ENCODE data around the gene CEP112.

DNA sequence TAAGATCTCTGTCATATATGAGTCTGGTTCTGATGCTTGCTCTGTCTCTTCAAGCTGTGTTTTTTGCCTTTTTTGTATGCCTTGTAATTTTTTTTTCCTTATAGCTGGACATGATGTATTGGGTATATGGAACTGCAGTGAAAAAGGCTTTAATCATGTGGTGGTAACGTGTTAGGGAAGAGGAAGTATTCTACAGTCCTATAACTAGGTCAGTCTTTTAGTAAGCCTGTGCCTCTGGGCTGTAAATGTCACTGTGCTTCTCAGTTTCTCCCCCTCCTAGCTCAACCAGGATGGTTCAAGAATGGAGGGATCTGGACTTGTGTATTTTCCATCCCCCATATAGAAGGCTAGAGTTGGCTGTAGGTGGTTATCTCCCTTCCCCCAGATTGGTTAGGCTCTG is 428.1 kb downstream of the CEP112 start:
- TF ChIP-seq EZH2 (IDR thresholded peaks at IDR 0.05) = no peak
- TF ChIP-seq, protein P1, sequence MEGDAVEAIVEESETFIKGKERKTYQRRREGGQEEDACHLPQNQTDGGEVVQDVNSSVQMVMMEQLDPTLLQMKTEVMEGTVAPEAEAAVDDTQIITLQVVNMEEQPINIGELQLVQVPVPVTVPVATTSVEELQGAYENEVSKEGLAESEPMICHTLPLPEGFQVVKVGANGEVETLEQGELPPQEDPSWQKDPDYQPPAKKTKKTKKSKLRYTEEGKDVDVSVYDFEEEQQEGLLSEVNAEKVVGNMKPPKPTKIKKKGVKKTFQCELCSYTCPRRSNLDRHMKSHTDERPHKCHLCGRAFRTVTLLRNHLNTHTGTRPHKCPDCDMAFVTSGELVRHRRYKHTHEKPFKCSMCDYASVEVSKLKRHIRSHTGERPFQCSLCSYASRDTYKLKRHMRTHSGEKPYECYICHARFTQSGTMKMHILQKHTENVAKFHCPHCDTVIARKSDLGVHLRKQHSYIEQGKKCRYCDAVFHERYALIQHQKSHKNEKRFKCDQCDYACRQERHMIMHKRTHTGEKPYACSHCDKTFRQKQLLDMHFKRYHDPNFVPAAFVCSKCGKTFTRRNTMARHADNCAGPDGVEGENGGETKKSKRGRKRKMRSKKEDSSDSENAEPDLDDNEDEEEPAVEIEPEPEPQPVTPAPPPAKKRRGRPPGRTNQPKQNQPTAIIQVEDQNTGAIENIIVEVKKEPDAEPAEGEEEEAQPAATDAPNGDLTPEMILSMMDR (IDR thresholded peaks at IDR 0.05) = no peak

Data from neural progenitor cell (in vitro differentiated cells).